HS-5 (cell line): ENCODE results near the gene C12orf42.
A peak's percentile ranks its signal among the peaks of the same experiment; 100 is the strongest.

Experiments used
- DNase-seq: peaks from one replicate; pipeline ENCODE4 v3.0.0-alpha.2; 2012; ENCODE audit warnings: low read depth

C12orf42 gene

DNA sequence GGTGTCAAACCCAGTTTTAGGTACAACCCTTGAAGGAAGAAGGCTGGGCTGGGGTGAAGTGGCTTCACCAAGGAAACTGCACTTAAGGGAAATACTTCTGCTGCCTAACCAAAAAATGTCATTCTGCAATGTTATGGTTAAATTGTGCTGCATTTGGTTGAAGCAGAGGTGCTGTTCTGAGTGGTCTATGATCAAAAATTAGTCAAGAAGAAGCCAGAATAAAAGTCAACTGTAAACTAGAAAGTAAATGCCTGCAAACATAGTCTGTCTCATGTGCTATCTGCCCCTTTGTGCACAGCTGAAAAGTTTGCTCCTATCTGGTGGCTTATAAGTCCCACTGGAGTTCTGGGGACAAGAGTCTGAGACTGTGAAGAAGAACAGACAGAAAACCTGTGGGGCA, 158.8 kb downstream of the C12orf42 start:
- DNase-seq: no peak

DNA sequence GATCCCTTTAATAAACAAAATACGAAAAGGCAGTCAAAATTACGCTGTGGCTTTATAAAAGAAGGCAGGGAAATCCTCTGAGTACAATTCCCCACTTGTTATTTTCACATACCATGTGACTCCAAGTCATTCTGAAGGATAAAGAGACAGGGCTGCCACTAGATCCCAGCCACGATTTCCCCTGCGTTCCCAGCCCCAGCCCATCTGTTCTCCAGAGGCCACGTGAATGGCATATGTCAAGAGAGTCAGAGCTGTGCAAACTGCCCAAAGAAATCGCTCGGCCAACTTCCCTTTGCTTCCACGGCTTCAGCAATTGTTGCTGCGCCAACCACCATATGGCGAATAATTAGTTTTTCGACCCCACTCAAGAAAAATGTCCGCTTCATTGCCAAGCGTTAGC, 161.3 kb downstream of the C12orf42 start:
- no peak for DNase-seq

DNA sequence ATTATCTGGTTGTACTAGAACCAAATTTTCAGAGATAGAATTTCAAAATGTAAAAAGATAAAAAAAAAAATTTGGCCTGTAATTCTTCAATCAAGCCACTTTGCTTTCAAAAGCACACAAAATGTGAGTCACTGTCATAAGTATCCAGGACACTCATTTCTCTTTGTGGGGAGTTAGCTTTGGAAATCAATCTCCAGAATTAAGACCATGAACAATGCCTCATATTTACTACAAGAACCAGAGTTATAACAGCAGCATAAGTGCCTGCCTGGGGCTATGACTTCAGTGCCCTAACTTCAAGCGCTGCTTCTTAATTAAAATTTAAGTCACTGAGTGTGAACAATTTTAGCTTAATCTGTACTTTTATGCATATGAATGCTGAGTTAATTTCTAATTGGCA, 162.1 kb downstream of the C12orf42 start:
- DNase-seq: no peak

- no peak for DNase-seq
These were observed 164.1 kb downstream of the C12orf42 start for GRCh38 chr12:103331643-103332042.

DNA sequence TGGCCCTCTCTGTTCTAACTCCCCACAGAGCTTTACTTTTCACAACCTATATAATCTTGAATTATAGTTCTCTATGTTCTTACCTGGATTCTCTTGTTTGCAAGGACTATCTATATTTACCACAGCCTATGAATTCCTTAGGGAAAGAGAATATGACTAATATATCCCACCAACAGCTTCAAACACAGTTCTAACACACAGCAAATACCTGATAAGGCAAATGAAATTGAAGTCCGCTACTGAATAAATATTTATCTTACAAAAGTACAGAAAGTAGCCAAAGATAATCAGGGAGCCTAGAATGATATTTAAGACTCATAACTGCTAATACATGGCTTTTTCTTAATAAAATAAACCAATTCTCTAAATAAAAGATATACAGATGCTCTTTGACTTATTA, 165.1 kb downstream of the C12orf42 start:
- DNase-seq: no peak

- DNase-seq: no peak
These were observed 168.1 kb downstream of the C12orf42 start for GRCh38 chr12:103327676-103328075.

DNA sequence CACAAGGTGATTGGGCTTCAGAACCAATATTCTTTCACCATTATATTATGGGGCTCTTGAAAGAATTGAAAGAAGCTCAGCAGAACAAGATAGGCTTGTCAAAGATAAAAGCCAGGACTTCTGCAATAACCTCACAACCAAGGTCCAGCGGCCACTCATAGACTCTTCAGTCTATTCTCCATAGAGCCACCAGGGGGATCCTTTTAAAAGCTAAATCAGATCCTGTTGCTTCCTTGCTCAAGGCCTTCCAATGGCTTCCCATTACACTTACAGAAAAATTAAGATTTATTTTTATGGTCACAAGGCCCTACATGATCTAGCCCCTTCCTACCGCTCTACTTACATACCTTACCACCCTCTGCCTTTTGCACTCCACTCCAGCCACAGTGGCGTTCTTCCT, 169.6 kb downstream of the C12orf42 start:
- DNase-seq: no peak

DNA sequence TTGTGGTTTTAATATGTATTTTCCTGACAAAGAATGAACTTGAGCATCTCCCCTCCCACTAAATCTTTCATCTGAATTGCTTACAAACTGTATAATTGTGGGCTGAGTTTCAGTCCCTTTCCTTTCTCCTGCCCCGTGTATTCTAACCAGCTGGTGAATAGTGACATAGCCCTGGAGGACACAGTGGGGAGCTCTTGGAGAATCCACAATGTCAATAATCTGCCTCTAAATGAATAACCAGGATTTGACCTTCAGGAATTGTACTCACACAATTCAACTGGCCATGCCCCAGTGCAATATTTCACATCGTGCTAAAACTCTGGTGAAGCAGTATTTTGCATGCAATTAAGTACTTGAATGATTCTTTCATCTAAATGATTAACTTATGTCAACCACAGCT, 177.2 kb downstream of the C12orf42 start:
- DNase-seq: no peak

DNA sequence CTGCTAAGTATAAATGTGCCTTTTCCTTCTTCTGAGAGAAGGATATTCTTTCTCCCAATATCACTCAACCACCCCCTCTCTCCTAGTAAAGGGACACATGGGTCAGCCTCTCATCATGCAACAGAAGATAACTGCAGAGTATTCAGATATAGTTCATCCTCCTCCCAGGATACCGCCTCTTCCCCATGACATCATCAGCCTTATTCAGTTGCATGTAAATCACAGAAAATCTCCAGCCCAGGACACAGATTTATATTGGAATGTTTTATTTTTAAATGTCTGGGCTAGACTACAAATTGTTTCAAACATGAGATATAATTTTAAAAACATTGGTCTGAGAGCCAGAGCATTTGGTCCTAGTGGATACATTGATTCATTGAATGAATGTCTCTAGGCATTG, 178.5 kb downstream of the C12orf42 start:
- DNase-seq: no peak

DNA sequence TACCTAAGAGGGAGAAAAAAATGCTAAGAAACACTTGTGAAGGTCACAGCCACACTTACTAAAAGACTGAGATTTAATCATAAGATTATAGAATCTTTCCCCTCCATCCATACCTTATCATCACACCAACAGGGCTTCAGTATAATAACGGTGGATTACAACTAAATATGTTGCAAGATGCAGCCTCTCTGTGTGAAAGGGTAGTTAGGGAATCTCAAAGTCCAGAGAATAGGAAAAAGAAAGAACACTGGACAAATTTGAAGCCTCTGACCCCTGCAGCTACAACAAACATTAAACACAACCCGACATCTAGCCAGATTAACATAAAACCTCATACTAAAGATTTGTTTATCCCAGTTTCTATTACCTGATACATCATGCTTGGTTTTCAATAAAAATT, 181.0 kb downstream of the C12orf42 start:
- no peak for DNase-seq

GRCh38 chr12:103313894-103314293, 181.9 kb downstream of the C12orf42 start:
- no peak for DNase-seq

DNA sequence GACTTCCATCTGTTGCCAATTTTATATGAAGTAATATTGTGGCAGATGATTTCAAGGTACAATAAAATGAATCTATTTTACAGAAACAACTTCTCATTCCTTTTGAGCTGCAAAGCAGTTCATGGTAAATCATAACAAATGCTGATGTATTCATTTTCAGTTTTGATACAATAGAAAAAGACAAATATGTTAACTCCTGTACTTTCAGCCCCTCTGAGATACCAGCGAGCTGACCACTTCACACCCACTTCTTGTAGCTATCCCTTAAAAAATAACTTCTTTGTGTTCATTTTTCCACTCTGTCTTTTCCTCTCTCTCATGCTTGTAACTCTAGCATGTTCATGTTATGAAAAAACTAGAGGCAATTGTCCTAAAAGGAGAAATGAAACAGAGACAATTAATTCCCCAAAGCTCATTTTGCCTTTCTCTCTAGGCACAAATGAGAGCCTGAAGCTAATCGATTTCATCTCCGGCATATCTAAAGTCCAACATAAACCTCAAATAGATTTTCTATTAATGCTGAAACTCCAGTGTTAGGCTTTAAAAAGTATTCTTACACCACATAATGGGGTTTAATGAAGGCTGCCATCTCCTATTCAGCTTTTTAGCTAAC, 182.9 kb downstream of the C12orf42 start:
- DNase-seq: no peak

DNA sequence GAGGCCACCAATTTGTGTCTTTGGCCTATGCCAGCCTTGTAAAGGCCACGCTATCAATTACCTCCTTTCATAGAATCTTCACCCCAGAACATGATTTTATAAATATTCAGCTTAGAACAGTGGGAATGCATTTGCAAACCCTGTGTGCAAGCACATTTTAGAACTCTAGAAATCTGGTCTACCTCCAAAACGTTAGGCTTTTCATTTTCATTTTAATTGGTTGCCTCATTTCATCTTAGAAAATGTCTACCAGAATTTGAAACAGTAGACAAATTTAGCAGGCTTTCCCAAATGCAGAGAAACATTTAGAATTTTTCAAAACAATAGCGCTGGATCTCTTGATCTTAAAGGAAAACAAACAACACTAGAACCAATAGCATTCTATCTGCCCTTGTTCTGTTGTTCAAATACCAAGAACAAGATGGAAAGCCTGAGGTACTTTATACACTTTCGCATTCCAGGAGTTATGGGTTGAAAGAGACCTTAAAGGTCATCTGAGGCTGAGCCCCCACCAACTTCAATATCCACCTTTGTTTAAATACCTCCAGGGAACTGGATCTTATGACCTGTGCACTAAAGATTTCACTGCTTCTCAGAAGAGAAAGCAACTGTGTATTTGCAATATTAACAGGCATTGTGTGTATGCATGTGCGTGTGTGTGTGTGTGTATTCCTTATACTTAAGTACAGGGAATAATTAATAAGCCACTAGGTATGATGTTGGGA, 185.1 kb downstream of the C12orf42 start:
- DNase-seq: no peak

- no peak for DNase-seq
These were observed 187.4 kb downstream of the C12orf42 start for GRCh38 chr12:103308396-103308795.

GRCh38 chr12:103303484-103303883, 192.3 kb downstream of the C12orf42 start:
- no peak for DNase-seq

- DNase-seq: no peak
These were observed 193.9 kb downstream of the C12orf42 start for GRCh38 chr12:103301642-103302591.

GRCh38 chr12:103288016-103288415, 207.8 kb downstream of the C12orf42 start:
- no peak for DNase-seq

DNA sequence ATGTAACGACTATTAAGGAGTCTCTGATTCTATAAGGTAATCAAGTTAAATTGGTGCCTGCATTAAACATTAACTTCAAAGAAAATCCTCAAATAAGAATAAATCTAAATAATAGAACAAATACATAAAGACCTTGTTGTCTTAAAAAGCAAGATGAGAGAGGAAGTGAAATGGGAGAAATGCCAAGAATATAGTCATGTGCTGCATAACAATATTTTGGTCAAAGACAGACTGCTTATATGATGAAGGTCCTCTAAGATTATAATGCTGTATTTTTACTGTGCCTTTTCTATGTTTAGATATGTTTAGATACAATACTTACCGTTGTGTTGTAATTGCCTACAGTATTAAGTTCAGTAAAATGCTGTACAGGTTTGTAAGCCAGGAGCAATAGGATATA, 213.6 kb downstream of the C12orf42 start:
- DNase-seq: no peak

DNA sequence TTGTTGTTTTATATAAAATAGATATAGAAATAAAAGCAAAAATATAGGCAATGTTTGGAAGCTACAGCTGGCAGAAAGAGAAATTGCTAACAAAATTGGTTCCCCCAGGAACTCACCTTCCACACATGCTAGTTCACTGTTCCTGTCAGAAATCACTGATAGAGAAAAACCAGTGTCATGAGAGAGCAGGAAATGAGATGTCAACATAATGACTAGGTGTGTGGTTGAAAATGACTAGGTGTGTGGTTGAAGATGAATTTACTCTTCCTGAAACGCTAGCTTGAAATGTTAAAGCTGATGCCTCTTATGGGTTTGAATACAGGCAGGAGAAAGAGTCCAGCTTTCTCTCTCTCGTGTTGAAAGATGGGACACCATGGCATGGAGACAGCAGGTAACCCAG, 216.3 kb downstream of the C12orf42 start:
- DNase-seq: no peak

- no peak for DNase-seq
These were observed 217.4 kb downstream of the C12orf42 start for GRCh38 chr12:103278329-103278728.

GRCh38 chr12:103273645-103274044, 222.1 kb downstream of the C12orf42 start:
- no peak for DNase-seq

- DNase-seq: no peak
These were observed 222.8 kb downstream of the C12orf42 start for GRCh38 chr12:103272949-103273348.

DNA sequence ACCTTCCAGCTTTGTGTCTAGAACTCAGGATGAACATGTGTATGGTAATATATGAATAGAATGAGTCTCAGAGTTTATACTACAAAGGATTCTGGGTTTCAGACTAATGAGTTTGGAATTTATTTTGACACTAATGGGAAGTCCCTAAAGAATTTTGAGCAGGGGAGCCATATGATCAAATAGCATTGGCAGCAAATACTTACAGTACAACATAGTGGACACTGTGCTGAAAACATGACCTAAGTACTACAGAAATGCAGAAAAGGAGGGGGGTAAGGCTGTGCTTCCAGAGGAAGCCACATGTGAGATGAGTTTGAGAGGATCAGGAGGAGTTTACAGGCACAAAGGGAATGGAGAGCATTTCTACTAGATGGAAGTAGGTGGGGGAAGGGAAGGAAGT, 225.8 kb downstream of the C12orf42 start:
- peak; percentile 44 for DNase-seq
